Astrocyte of the cerebellum (primary cell): ENCODE measurements around the gene DCTN3.

Experiments used
- DNase-seq: peaks from one replicate; pipeline ENCODE4 v3.0.0-alpha.2; 2011; ENCODE audit warnings: low read depth
- H3K4me3 ChIP-seq: 2 replicates; pipeline ENCODE4 v1.5.1; 2011; ENCODE audit warnings: mild to moderate bottlenecking, low read depth, low read length, moderate library complexity
- in situ Hi-C: cut with HindIII; loops from 2 replicates; pipeline ENCODE4 v1.10.0; 2017; ENCODE audit warnings: low sequenced_read_pairs
- TF ChIP-seq, protein P1 (sequence below): IDR thresholded peaks from 2 replicates; pipeline ENCODE4 v1.5.1; 2012; ENCODE audit warnings: low read length, low read depth, moderate library complexity, mild to moderate bottlenecking; ENCODE audit errors: missing control alignments

Gene DCTN3

DNA sequence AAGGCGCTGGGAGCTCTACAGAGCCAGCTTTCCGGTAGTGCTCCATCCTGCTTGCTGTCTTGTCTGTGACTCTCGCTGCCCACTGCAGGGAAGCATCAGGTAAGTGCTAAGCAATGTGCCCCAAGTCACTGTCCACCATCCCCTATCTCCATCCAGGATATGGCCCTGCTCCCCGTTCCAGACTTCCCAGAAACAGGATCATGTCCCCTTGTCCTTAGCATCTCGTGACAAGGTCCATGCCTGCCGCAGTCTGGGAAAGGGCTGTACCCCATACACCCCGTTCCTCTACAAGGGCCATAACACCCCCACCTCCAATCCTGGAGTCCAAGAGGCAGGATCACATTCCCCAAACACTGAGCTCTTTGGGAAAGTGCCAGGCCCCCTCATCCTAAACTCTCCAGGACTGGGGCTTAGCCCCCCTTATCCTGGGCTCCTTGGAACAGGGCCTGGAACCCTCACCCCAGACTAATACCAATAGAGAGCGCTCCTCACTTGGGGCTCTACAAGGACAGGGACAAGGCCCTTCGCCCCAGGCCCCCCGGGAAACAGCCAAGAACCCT lies 9.0 kb downstream of the DCTN3 start:
- TF ChIP-seq, protein P1, sequence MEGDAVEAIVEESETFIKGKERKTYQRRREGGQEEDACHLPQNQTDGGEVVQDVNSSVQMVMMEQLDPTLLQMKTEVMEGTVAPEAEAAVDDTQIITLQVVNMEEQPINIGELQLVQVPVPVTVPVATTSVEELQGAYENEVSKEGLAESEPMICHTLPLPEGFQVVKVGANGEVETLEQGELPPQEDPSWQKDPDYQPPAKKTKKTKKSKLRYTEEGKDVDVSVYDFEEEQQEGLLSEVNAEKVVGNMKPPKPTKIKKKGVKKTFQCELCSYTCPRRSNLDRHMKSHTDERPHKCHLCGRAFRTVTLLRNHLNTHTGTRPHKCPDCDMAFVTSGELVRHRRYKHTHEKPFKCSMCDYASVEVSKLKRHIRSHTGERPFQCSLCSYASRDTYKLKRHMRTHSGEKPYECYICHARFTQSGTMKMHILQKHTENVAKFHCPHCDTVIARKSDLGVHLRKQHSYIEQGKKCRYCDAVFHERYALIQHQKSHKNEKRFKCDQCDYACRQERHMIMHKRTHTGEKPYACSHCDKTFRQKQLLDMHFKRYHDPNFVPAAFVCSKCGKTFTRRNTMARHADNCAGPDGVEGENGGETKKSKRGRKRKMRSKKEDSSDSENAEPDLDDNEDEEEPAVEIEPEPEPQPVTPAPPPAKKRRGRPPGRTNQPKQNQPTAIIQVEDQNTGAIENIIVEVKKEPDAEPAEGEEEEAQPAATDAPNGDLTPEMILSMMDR = no peak
- in situ Hi-C loops = loop anchor here (10.0 kb wide), 2 partner anchors 107 to 347 kb away; no protein-coding TSS in a partner anchor
- H3K4me3 ChIP-seq = peak overlapping the region; percentile 79
- no peak for DNase-seq

DNA sequence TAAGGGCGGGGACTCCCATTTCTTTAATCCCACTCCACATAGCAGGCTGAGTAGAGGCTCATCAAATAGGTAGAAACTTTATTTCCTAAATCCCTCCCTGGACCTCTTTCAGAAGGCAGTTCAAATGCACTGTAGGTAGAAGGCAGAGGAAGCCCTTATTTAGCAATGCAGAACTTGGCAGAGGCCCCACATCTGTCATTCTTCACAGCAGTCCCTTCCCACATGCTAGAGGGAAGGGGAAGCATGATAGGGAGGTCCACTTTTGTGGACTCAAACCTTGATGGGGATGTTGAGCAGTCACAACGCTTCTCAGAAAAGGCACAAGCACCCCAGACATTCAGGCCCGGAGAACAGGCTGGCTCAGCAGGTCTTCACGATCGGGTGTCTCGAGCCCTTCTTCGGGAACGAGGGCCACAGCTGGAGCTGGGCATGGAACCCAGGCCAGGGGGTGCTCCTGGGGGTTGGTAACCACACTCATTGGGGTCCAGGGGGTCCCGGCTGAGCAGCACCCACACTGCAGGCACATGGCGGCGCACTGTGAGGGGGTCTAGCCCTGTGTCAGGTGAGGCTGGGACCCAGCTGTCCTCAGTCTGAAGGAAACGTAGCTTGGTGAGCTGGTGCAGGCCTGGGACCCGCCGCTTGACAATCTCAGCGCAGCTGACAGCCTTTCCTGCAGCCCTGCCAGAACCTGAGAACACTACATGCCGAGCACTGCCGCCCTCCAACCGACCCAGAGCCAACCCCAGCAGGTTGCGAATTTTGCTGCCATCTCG lies 9.7 kb downstream of the DCTN3 start:
- DNase-seq = no peak
- in situ Hi-C loops = loop anchor here (10.0 kb wide), 2 partner anchors 106 to 346 kb away; no protein-coding TSS in a partner anchor
- H3K4me3 ChIP-seq = peak overlapping the region; percentile 79
- TF ChIP-seq, protein P1 = no peak

DNA sequence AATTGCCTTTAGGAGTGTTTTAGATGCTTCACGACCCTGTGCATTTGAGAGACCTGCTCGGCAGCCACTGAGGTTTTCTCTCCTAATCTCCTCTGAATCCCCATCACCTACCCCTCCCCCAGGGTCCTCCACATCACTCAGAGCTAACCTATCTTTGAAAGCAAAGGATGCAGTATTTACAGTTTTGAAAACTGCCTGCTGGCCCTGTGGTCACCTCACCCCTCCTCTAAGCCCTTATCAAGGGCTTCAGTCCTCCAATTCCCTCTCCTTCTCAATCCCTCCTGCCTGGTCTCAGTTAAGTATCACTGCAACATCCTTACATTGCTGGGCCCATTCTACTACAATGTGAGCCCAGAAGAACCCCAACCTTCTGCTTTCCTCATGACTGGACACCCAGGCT lies 13.0 kb downstream of the DCTN3 start:
- in situ Hi-C loops = no loop called here
- TF ChIP-seq, protein P1 = no peak
- no peak for DNase-seq
- no peak overlapping the region for H3K4me3 ChIP-seq

DNA sequence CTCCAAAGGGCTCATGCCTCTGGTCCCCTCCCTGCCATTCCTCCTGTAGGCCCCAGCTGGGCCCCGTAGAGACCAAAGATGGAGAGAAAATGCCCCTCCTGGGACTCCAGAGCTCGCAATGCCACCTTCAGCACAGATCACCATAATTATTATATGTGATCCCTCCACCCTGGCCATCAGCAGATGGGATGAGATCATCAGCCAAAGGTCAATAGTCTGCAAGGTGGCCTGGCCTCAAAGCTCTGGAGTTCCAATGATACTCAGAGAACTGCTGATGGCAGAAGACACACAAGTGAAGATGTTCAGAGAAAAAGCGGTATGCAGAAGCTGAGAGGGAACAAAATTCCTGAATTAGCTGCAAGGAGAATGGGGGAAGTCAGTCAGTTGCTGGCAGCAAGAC lies 13.4 kb downstream of the DCTN3 start:
- H3K4me3 ChIP-seq = no peak overlapping the region
- in situ Hi-C loops = no loop called here
- TF ChIP-seq, protein P1 = no peak
- DNase-seq = no peak

DNA sequence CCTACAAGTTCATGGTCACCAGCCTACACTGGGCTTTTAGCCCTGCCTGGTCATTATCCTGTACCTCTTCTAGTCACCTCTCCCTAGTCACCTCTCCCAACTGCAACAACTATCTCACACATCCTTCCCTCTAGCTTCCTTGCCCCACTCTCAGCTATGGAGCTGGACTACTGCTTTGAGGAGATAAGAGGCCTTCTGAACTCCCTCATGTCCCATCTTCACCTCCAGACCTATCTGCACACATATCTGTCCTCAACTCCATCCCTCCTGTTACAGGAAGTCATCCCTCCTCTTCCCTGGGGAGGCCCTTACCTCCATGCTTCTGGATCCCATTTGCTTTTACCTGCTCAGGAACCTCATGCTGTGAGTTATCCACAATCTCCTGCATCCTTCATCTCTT lies 14.1 kb downstream of the DCTN3 start:
- in situ Hi-C loops = no loop called here
- no peak overlapping the region for H3K4me3 ChIP-seq
- no peak for DNase-seq
- TF ChIP-seq, protein P1 = no peak

DNA sequence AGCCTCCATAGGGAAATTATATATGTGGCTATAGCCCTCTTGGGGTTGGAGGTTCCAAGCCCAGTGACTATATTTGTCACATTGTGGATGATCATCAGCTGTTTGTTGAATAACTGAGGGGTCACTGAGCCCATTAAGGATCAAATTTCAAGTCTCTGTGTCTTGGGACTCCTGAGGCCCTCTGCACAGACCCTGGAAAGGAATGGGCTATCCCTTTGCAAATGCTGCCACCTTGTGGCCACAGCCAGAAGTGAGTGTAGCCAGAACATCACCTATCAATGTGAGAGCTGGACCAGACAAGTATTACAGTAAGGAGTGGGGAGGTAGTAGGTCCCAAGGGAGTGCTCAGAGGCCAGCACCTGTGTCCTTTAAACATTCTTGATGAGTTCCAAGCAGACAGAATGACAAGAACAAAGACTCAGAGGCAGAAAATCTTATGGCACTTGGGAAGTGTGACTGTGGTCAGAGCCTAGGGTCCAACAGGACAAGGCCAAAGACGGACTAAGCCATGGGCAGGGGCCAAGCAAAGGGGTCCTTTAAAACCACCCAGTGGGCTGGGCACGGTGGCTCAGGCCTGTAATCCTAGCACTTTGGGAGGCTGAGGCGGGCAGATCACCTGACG lies 16.6 kb downstream of the DCTN3 start:
- no peak overlapping the region for H3K4me3 ChIP-seq
- in situ Hi-C loops = no loop called here
- TF ChIP-seq, protein P1 = peak; percentile 90
- peak; percentile 54 for DNase-seq
